RWPE1 (cell line): Measurements from ENCODE around the gene CPA3.

Source experiments
- CTCF ChIA-PET: fragments of 350-600 bp; sonication (Branson Sonifier 250); formaldehyde crosslinking; extraction: SDS; loops from one replicate; lab custom pipeline; 2021; lab: Yijun Ruan, JAX
- POLR2A ChIA-PET: fragments of 400-600 bp; formaldehyde crosslinking; extraction: SDS; loops from one replicate; lab custom pipeline; 2020; ENCODE audit warnings: antibody characterized with exemption; ENCODE audit not compliant: low non-redundant PET; lab: Yijun Ruan, JAX
- DNase-seq: peaks from one replicate; pipeline ENCODE4 v3.0.0; 2012; ENCODE audit warnings: low spot score
- H3K27ac ChIP-seq: fragments of 450-650 bp; 2 replicates; pipeline ENCODE4 v1.5.1; 2017
- TF ChIP-seq, protein P1 (sequence below): fragments of 450-650 bp; conservative IDR thresholded peaks from 2 replicates; pipeline ENCODE4 v1.5.1; 2017; ENCODE audit warnings: low read depth, mild to moderate bottlenecking

The CPA3 gene

DNA sequence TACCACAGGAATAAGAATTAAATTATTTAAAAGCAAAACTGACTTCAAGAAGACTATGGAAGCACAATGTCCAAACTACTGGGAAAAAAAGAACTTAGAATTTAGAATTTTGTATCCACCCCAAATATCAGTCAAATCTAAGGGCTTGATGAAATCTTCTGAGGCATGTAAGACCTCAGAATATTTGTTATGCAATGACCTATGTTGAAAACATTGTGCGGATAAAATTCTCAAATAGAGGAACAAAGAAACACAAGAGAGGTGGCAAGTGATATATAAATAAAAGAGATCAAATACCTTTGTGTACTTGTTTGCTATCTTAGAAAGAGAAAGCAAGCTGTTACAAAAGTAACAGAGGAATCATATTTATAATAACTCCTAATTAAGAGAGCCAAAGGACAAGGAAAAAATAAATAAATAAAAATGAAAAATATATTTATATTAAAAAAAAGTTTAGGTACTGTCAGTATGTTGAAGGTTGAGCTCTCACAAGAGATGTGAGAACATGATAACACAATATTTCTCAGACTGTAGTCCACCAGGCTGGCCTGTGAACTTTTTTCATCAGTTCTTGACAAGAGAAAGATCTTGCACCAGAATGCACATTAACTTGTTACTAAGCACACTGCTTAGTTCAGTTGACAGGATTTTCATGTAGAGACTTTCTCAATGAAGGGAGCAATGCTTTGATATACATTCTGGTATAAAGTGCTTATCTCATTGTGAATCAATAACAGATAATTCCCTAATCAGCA is 50.0 kb downstream of the CPA3 start:
- TF ChIP-seq, protein P1, sequence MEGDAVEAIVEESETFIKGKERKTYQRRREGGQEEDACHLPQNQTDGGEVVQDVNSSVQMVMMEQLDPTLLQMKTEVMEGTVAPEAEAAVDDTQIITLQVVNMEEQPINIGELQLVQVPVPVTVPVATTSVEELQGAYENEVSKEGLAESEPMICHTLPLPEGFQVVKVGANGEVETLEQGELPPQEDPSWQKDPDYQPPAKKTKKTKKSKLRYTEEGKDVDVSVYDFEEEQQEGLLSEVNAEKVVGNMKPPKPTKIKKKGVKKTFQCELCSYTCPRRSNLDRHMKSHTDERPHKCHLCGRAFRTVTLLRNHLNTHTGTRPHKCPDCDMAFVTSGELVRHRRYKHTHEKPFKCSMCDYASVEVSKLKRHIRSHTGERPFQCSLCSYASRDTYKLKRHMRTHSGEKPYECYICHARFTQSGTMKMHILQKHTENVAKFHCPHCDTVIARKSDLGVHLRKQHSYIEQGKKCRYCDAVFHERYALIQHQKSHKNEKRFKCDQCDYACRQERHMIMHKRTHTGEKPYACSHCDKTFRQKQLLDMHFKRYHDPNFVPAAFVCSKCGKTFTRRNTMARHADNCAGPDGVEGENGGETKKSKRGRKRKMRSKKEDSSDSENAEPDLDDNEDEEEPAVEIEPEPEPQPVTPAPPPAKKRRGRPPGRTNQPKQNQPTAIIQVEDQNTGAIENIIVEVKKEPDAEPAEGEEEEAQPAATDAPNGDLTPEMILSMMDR = no peak
- POLR2A ChIA-PET = no interaction called here
- DNase-seq = no peak
- CTCF ChIA-PET = no interaction called here
- H3K27ac ChIP-seq = no peak overlapping the region

DNA sequence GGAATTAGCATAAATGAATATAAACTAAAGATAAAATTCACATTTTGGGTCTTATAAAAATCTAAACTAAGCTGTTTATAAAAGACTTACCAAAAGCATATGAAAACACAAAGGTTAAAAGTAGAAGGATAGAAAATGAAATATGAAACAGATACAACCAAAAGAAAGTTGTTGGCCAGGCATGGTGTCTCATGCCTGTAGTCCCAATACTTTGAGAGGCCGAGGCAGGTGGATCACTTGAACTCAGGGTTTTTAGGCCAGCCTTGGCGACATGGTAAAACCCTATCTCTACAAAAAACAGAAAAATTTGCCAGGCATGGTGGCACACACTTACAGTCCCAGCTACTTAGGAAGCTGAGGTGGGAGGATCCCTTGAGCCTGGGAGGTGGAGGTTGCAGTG is 51.0 kb downstream of the CPA3 start:
- TF ChIP-seq, protein P1 = no peak
- CTCF ChIA-PET = interaction anchor here (0.7 kb wide), 1 partner anchor 1488 kb away, joined by 3 read pairs; no protein-coding TSS in a partner anchor
- H3K27ac ChIP-seq = no peak overlapping the region
- POLR2A ChIA-PET = no interaction called here
- no peak for DNase-seq

DNA sequence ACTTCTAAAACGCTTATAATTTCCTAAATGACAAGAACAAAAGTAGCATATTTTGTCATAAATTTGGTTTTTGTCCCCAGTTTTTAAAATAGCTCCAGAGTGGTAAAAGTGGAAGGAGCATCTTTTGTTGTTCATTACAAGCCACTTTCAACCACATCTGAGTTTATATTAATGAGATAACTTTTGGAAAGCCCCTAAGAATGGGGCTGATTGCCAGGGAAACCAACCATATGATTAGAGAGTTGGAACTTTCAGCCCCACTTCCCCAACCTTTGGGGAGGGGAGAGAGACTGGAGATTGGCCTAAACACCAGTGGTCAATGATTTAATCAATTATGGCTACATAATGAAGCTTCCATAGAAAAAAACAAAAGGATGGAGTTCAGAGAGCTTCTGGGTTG is 57.4 kb downstream of the CPA3 start:
- ChIA-PET CTCF (no interaction called here), POLR2A (no interaction called here)
- H3K27ac ChIP-seq = no peak overlapping the region
- no peak for DNase-seq
- TF ChIP-seq, protein P1 = no peak

DNA sequence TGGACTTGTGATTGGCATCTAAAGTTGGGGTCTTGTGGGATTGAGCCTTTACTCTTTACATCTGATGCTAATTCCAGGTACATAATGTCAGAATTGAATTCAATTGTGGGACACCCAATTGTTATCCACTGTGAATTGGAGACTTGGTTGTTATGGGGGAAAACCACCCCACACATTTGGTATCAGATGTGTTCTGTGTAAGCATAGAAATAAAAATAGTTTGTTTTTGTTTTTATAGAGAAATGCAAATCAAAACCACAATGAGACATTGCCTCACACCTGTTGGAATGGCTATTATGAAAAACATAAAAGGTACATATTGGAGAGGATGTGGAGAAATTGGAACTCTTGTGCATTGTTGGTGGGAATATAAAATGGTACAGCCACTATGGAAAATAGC is 58.5 kb downstream of the CPA3 start:
- ChIA-PET CTCF (no interaction called here), POLR2A (no interaction called here)
- H3K27ac ChIP-seq = no peak overlapping the region
- DNase-seq = no peak
- TF ChIP-seq, protein P1 = no peak

DNA sequence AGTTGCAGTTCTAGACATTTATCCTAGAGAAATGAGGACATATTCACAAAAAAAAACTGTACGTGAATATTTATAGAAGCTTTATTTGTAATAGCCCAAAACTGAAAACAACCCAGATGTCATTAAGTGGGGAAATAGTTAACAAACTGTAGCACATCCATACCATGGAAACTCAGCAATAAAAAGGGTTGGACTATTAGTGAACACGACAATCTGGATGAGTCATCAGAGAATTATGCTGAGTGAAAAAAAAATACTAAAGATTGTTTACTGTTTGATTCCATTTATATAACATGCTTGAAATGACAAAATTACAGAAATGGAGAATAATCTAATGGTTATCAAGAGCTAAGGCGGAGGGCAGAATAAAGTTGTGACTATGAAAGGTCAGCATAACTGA is 59.5 kb downstream of the CPA3 start:
- TF ChIP-seq, protein P1 = no peak
- ChIA-PET POLR2A (no interaction called here), CTCF (interaction anchor here (1.6 kb wide), 1 partner anchor 19 kb away, joined by 3 read pairs; no protein-coding TSS in a partner anchor)
- H3K27ac ChIP-seq = no peak overlapping the region
- DNase-seq = no peak

DNA sequence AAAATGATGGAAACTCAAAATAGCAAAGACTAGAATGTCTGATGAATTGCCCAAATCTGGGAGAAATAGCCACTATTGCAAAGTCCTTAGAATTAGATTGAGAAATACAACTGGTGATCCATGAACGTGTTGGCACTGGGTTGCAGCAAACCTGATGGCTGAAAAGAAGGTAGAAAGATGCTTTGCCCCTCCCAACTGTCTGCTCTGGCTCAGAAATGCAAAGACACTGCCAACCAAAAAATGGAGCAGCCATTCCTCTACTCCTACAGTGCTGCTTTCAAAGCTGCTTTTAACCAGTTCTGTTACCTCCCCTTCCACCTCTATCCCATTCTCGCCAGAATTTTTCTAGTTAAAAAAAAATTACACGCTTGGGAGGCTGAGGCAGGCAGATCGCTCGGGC is 60.7 kb downstream of the CPA3 start:
- CTCF ChIA-PET = interaction anchor here (0.6 to 1.6 kb wide), 2 partner anchors 18 to 64 kb away, joined by 3 to 4 read pairs; no protein-coding TSS in a partner anchor
- TF ChIP-seq, protein P1 = no peak
- H3K27ac ChIP-seq = no peak overlapping the region
- no peak for DNase-seq
- POLR2A ChIA-PET = no interaction called here
